WTC11 (cell line): Measurements from ENCODE around the gene ATP2B2. TPM values are rescaled to one million over a fixed set of nuclear protein-coding genes. Genes with fewer than 3 reads are reported as not detected.

Source experiments
- ATAC-seq: fragments of 200-7000 bp; cut with Tn5 transposase; 2 replicates; pipeline ENCODE4 v1.10.0; 2021; ENCODE audit warnings: mild to moderate bottlenecking, moderate library complexity
- CTCF ChIA-PET: fragments of 300-600 bp; sonication (Branson Sonifier 250); formaldehyde crosslinking; loops from one replicate; lab custom pipeline; 2021; ENCODE audit warnings: antibody characterized with exemption; lab: Charles Lee
- POLR2A ChIA-PET: fragments of 350-600 bp; sonication (Branson Sonifier 250); formaldehyde crosslinking; loops from one replicate; lab custom pipeline; 2021; ENCODE audit warnings: antibody characterized with exemption; lab: Charles Lee
- DNase-seq: peaks from one replicate; pipeline ENCODE4 v3.0.0; 2021; ENCODE audit warnings: low spot score
- H3K27ac Mint-ChIP-seq: 2 replicates; pipeline ENCODE4 v1.8.0; 2021; ENCODE audit warnings: mixed read lengths
- H3K27me3 Mint-ChIP-seq: 2 replicates; pipeline ENCODE4 v1.8.0; 2021; ENCODE audit warnings: low read depth, mild to moderate bottlenecking, moderate library complexity, mixed read lengths
- H3K36me3 Mint-ChIP-seq: 2 replicates; pipeline ENCODE4 v1.8.0; 2021; ENCODE audit warnings: mixed read lengths
- H3K4me1 Mint-ChIP-seq: 2 replicates; pipeline ENCODE4 v1.8.0; 2022; ENCODE audit warnings: mixed read lengths
- H3K4me3 Mint-ChIP-seq: 2 replicates; pipeline ENCODE4 v1.8.0; 2021; ENCODE audit warnings: mild to moderate bottlenecking, moderate library complexity, mixed read lengths
- H3K9me3 Mint-ChIP-seq: 2 replicates; pipeline ENCODE4 v1.8.0; 2021; ENCODE audit warnings: mixed read lengths
- NFATC4 ChIP-seq: fragments of 250-450 bp; sonication (Bioruptor Pico); IDR thresholded peaks from 2 replicates; pipeline ENCODE4 v1.9.0; 2021; ENCODE audit warnings: mild to moderate bottlenecking
- RELA ChIP-seq: sonication (generic); formaldehyde crosslinking; IDR thresholded peaks from 2 replicates; pipeline ENCODE4 v1.8.1; 2022; ENCODE audit warnings: missing genetic modification reagents, mild to moderate bottlenecking, borderline replicate concordance
- TEAD4 ChIP-seq: sonication (generic); formaldehyde crosslinking; IDR thresholded peaks from 2 replicates; pipeline ENCODE4 v1.8.0; 2022; ENCODE audit warnings: mild to moderate bottlenecking, missing genetic modification reagents
- TP53 ChIP-seq: sonication (generic); formaldehyde crosslinking; IDR thresholded peaks from 2 replicates; pipeline ENCODE4 v1.8.1; 2023; ENCODE audit warnings: mild to moderate bottlenecking, missing genetic modification reagents
- ZNF219 ChIP-seq: sonication (generic); formaldehyde crosslinking; IDR thresholded peaks from 2 replicates; pipeline ENCODE4 v1.8.0; 2023; ENCODE audit warnings: missing genetic modification reagents, mild to moderate bottlenecking, borderline replicate concordance
- ZNF232 ChIP-seq: sonication (generic); formaldehyde crosslinking; IDR thresholded peaks from 2 replicates; pipeline ENCODE4 v1.8.0; 2022; ENCODE audit warnings: mild to moderate bottlenecking, missing genetic modification reagents
- total RNA-seq: library from RNA; stranded (reverse); gene quantifications from 3 replicates; pipeline ENCODE4 v1.2.3, GENCODE V29; 2021
- TF ChIP-seq, protein P1 (sequence below): sonication (generic); formaldehyde crosslinking; IDR thresholded peaks from 2 replicates; pipeline ENCODE4 v1.8.0; 2023; ENCODE audit warnings: mild to moderate bottlenecking, missing genetic modification reagents
- TF ChIP-seq, protein P2 (sequence below): sonication (generic); formaldehyde crosslinking; IDR thresholded peaks from 2 replicates; pipeline ENCODE4 v1.8.1; 2023; ENCODE audit warnings: mild to moderate bottlenecking, moderate library complexity, missing genetic modification reagents
- TF ChIP-seq, protein P3 (sequence below): sonication (generic); formaldehyde crosslinking; IDR thresholded peaks from 2 replicates; pipeline ENCODE4 v1.8.1; 2023; ENCODE audit warnings: mild to moderate bottlenecking, missing genetic modification reagents, moderate library complexity
- TF ChIP-seq, protein P4 (sequence below): sonication (generic); formaldehyde crosslinking; conservative IDR thresholded peaks from 2 replicates; pipeline ENCODE4 v1.8.1; 2023; ENCODE audit warnings: mild to moderate bottlenecking, low read depth, missing genetic modification reagents, moderate library complexity
- TF ChIP-seq, protein P5 (sequence below): sonication (generic); formaldehyde crosslinking; IDR thresholded peaks from 2 replicates; pipeline ENCODE4 v1.8.1; 2023; ENCODE audit warnings: mild to moderate bottlenecking, missing genetic modification reagents

ATP2B2 gene
- total RNA-seq, 1 experiment from 2014 or later = 0.48 TPM

DNA sequence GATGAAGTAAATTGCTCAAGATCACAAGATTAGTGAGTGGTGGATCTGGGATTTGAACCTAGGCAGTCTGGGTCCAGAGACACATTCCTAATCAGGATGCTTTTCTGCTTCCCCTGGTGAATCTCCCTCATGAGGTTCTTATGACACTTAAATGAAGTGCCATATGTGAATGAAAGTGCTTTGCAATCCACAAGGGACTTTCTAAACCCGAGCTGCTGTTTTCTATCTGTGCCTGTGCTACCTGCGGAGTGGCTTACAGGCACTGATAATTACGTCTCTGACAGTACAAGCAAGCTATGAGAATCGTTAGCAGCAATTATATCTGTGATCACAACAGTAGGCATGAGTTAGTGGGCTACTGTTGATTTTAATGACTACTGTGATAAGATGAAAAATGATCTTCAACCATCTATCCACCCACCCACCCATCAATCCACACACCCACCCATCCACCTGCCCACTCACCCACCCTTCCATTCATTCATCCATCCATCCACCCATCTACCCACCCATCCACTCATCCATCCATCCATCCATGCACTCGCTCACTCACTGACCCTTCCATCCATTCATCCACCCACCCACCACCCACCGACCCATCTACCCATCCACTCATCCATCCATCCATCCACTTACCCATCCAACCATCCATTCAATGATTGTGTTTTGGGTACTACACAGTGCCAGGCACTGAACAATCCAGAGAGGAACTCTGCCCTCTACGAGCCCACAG, 51.8 kb downstream of the ATP2B2 start (continued):
- TF ChIP-seq, protein P1, sequence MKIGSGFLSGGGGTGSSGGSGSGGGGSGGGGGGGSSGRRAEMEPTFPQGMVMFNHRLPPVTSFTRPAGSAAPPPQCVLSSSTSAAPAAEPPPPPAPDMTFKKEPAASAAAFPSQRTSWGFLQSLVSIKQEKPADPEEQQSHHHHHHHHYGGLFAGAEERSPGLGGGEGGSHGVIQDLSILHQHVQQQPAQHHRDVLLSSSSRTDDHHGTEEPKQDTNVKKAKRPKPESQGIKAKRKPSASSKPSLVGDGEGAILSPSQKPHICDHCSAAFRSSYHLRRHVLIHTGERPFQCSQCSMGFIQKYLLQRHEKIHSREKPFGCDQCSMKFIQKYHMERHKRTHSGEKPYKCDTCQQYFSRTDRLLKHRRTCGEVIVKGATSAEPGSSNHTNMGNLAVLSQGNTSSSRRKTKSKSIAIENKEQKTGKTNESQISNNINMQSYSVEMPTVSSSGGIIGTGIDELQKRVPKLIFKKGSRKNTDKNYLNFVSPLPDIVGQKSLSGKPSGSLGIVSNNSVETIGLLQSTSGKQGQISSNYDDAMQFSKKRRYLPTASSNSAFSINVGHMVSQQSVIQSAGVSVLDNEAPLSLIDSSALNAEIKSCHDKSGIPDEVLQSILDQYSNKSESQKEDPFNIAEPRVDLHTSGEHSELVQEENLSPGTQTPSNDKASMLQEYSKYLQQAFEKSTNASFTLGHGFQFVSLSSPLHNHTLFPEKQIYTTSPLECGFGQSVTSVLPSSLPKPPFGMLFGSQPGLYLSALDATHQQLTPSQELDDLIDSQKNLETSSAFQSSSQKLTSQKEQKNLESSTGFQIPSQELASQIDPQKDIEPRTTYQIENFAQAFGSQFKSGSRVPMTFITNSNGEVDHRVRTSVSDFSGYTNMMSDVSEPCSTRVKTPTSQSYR = no peak
- TF ChIP-seq TEAD4 (CRISPR knock-in tag) (no peak), RELA (CRISPR knock-in tag) (no peak), ZNF232 (CRISPR knock-in tag) (no peak), NFATC4 (no peak), ZNF219 (CRISPR knock-in tag) (no peak)
- TF ChIP-seq, protein P2, sequence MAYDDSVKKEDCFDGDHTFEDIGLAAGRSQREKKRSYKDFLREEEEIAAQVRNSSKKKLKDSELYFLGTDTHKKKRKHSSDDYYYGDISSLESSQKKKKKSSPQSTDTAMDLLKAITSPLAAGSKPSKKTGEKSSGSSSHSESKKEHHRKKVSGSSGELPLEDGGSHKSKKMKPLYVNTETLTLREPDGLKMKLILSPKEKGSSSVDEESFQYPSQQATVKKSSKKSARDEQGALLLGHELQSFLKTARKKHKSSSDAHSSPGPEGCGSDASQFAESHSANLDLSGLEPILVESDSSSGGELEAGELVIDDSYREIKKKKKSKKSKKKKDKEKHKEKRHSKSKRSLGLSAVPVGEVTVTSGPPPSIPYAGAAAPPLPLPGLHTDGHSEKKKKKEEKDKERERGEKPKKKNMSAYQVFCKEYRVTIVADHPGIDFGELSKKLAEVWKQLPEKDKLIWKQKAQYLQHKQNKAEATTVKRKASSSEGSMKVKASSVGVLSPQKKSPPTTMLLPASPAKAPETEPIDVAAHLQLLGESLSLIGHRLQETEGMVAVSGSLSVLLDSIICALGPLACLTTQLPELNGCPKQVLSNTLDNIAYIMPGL = no peak

DNA sequence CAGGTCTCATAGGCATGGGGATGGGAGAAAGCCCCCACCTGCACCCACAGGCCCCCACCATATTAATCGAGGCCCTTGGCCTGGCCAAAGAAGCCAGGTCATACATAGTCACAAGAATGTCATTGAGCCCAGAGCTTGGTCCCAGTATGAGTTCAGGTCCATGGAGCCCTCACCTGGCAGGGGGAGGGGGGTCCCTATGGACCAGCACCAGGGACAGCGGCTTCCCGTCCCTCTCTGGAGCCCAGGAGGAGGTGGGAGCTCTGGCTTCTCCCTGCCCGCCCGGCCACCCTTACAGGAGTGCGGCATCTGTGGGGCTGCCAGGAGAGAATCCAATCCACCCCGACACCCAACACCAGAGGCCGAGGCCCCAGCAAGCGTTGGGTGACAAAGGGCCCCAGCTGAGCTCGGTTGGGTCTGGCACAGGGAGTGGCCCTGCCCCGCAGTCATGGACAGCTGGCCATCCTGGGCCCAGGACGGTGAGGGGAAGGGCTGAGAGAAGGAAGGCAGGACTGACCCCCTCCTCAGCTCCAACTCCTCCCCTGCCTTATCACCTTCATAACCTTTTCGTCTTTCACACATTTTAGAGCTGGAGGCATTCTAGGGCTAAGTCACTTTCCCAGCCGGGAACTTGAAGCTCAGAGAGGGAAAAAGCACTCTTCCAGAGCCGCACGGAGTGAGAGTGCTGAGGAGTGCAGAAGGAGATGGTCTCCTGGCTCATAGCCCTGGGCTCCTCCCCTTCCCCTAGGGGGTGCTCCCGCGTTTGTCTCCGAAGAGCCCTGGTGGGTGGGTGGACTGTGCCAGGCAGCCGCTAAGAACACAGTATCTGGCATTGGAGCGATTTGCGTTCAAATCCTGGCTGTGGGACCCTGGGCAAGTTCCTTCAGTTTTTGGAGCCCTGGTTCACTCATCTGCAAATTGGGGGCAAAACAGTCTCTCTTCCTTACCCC, 54.6 kb downstream of the ATP2B2 start:
- ATAC-seq = peak; percentile 69
- Mint-ChIP-seq H3K27ac (no peak overlapping the region), H3K27me3 (no peaks in the 10 kb centered on the region), H3K4me1 (peaks cover 3% of the 10 kb centered on the region), H3K36me3 (no peaks in the 10 kb centered on the region), H3K9me3 (no peaks in the 10 kb centered on the region), H3K4me3 (no peak overlapping the region)
- CTCF ChIA-PET = interaction anchor here (0.6 to 1.0 kb wide), 3 partner anchors 14 to 288 kb away, joined by 3 read pairs; no protein-coding TSS in a partner anchor
- POLR2A ChIA-PET = no interaction called here
- TF ChIP-seq TP53 (CRISPR knock-in tag) = no peak
- TF ChIP-seq, protein P3, sequence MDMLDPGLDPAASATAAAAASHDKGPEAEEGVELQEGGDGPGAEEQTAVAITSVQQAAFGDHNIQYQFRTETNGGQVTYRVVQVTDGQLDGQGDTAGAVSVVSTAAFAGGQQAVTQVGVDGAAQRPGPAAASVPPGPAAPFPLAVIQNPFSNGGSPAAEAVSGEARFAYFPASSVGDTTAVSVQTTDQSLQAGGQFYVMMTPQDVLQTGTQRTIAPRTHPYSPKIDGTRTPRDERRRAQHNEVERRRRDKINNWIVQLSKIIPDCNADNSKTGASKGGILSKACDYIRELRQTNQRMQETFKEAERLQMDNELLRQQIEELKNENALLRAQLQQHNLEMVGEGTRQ (CRISPR knock-in tag) = no peak
- TF ChIP-seq, protein P4, sequence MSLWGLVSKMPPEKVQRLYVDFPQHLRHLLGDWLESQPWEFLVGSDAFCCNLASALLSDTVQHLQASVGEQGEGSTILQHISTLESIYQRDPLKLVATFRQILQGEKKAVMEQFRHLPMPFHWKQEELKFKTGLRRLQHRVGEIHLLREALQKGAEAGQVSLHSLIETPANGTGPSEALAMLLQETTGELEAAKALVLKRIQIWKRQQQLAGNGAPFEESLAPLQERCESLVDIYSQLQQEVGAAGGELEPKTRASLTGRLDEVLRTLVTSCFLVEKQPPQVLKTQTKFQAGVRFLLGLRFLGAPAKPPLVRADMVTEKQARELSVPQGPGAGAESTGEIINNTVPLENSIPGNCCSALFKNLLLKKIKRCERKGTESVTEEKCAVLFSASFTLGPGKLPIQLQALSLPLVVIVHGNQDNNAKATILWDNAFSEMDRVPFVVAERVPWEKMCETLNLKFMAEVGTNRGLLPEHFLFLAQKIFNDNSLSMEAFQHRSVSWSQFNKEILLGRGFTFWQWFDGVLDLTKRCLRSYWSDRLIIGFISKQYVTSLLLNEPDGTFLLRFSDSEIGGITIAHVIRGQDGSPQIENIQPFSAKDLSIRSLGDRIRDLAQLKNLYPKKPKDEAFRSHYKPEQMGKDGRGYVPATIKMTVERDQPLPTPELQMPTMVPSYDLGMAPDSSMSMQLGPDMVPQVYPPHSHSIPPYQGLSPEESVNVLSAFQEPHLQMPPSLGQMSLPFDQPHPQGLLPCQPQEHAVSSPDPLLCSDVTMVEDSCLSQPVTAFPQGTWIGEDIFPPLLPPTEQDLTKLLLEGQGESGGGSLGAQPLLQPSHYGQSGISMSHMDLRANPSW (CRISPR knock-in tag) = no peak
- TF ChIP-seq, protein P5, sequence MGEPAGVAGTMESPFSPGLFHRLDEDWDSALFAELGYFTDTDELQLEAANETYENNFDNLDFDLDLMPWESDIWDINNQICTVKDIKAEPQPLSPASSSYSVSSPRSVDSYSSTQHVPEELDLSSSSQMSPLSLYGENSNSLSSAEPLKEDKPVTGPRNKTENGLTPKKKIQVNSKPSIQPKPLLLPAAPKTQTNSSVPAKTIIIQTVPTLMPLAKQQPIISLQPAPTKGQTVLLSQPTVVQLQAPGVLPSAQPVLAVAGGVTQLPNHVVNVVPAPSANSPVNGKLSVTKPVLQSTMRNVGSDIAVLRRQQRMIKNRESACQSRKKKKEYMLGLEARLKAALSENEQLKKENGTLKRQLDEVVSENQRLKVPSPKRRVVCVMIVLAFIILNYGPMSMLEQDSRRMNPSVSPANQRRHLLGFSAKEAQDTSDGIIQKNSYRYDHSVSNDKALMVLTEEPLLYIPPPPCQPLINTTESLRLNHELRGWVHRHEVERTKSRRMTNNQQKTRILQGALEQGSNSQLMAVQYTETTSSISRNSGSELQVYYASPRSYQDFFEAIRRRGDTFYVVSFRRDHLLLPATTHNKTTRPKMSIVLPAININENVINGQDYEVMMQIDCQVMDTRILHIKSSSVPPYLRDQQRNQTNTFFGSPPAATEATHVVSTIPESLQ (CRISPR knock-in tag) = no peak
- DNase-seq = peak; percentile 49
